GM18907 (cell line): ENCODE results near the gene GAS7.
A peak's percentile ranks its signal among the peaks of the same experiment; 100 is the strongest.
"Not testable (repeated sequence)": the region's sequence is repeated elsewhere in the genome, so short reads cannot be mapped to it uniquely, and the experiment has no call there.

Experiments
- ATAC-seq: cut with Tn5 transposase; IDR thresholded peaks from one replicate; pipeline ENCODE4 v1.9.1; 2021; ENCODE audit warnings: mild to moderate bottlenecking, moderate library complexity; ENCODE audit not compliant: unreplicated experiment

The GAS7 gene

GRCh38 chr17:10031127-10031526 lies 167.3 kb downstream of the GAS7 start:
- no peak for ATAC-seq

GRCh38 chr17:10029129-10029528 lies 169.3 kb downstream of the GAS7 start:
- ATAC-seq = no peak

- no peak for ATAC-seq
Measured at GRCh38 chr17:10025976-10026901, 172.2 kb downstream of the GAS7 start.

- ATAC-seq = no peak
Measured at GRCh38 chr17:10025224-10025623, 173.2 kb downstream of the GAS7 start.

GRCh38 chr17:10022416-10022815 lies 176.0 kb downstream of the GAS7 start:
- ATAC-seq = no peak

GRCh38 chr17:10021272-10021984 lies 177.0 kb downstream of the GAS7 start:
- no peak for ATAC-seq

- no peak for ATAC-seq
Measured at GRCh38 chr17:10019941-10020451, 178.4 kb downstream of the GAS7 start.

GRCh38 chr17:10018461-10018891 lies 179.9 kb downstream of the GAS7 start:
- ATAC-seq = peak; percentile 57

GRCh38 chr17:10016958-10017570 lies 181.3 kb downstream of the GAS7 start:
- not testable (repeated sequence) for ATAC-seq

GRCh38 chr17:10013365-10014112 lies 184.9 kb downstream of the GAS7 start:
- peak; percentile 87 for ATAC-seq

- ATAC-seq = no peak
Measured at GRCh38 chr17:10010752-10011151, 187.7 kb downstream of the GAS7 start.

- no peak for ATAC-seq
Measured at GRCh38 chr17:10003705-10004104, 194.7 kb downstream of the GAS7 start.

GRCh38 chr17:10002567-10003360 lies 195.6 kb downstream of the GAS7 start:
- not testable (repeated sequence) for ATAC-seq

- no peak for ATAC-seq
Measured at GRCh38 chr17:10001306-10001873, 197.0 kb downstream of the GAS7 start.

GRCh38 chr17:9999919-10000695 lies 198.3 kb downstream of the GAS7 start:
- ATAC-seq = peak; percentile 78

- ATAC-seq = no peak
Measured at GRCh38 chr17:9998060-9998459, 200.3 kb downstream of the GAS7 start.

- ATAC-seq = no peak
Measured at GRCh38 chr17:9994761-9995160, 203.6 kb downstream of the GAS7 start.

GRCh38 chr17:9991796-9992195 lies 206.6 kb downstream of the GAS7 start:
- ATAC-seq = no peak

- no peak for ATAC-seq
Measured at GRCh38 chr17:9991351-9991750, 207.1 kb downstream of the GAS7 start.
